Measurements from ENCODE around the gene COX15.
"Not testable (repeated sequence)": the region's sequence is repeated elsewhere in the genome, so short reads cannot be mapped to it uniquely, and the experiment has no call there.

COX15 gene

DNA sequence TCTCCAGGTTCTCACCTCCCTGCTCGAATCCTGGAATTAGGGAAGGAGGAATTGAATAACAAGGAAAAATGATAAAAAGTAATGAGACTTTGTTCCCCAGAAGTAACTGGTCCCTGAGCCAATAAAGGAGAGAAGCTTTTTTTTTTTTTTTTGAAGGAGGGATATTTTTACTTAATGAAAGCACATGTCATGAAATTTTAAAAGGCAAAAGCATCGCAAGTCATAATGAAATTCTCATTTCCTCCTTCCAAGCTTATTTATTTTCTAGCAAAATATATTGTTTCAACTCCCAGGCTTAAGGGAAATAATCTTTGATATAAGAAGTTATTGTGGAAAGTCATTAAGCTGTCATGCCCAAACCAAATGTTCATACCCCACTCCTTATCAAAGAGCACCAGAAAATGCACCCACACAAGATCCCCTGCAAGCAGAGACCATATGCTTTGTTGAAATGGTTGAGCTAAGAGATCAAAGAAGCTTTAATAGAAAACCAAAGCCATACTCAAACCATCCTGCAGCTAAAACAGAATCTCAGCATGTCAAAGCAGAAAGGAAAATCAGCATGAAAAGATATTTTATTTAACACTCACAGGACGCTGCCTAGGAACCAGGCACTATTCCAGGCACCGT lies 33.9 kb upstream of the COX15 start:
- Histone ChIP-seq H3K4me3 (ENCODE audit: low read depth in 1 of 2, low read length in 2 of 2) (no peak overlapping the region), H3K36me3 (ENCODE audit: control insufficient read depth in 1 of 2, insufficient read depth in 2 of 2, low read length in 2 of 2) (peaks cover 0 to under 1% of the 10 kb centered on the region in 2 donors), H3K9me3 (ENCODE audit: control insufficient read depth in 1 of 2, low read length in 2 of 2) (no peaks in the 10 kb centered on the region), H3K27me3 (ENCODE audit: control insufficient read depth in 1 of 2, insufficient read depth in 2 of 2, low read length in 2 of 2) (no peaks in the 10 kb centered on the region), H3K9ac (ENCODE audit: low read depth in 1 of 2, low read length in 2 of 2) (no peak overlapping the region), H3K4me1 (ENCODE audit: control insufficient read depth in 1 of 2, insufficient read depth in 2 of 2, low read length in 2 of 2) (peaks cover 8 to 12% of the 10 kb centered on the region in 2 donors), H3K27ac (ENCODE audit: low read depth, low read length) (no peak overlapping the region)

DNA sequence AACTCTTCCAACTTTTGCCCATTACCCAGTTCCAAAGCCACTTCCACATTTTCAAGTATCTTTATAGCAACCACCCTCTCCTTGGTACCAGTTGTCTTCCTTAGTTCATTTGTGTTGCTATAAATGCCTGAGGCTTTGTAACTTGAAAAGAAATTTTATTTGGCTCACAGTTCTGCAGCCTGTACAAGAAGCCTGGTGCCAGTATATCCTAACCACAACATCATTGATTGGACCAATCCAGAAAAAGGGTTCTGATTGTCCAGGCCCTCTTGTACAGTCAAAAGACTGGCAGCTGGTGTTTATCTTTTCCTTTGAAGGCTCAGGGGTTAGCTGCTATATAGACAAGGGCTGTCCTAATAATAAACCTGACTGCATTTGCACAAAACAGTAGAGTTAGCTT lies 29.4 kb upstream of the COX15 start:
- H3K4me3 ChIP-seq (ENCODE audit: low read depth in 1 of 2, low read length in 2 of 2), result no peak overlapping the region
- no peak overlapping the region for H3K27ac ChIP-seq (ENCODE audit: low read depth, low read length)
- no peak overlapping the region for H3K9ac ChIP-seq (ENCODE audit: low read depth in 1 of 2, low read length in 2 of 2)
- peaks cover 14 to 35% of the 10 kb centered on the region in 2 donors for H3K36me3 ChIP-seq (ENCODE audit: control insufficient read depth in 1 of 2, insufficient read depth in 2 of 2, low read length in 2 of 2)
- no peaks in the 10 kb centered on the region for H3K9me3 ChIP-seq (ENCODE audit: control insufficient read depth in 1 of 2, low read length in 2 of 2)
- no peaks in the 10 kb centered on the region for H3K27me3 ChIP-seq (ENCODE audit: control insufficient read depth in 1 of 2, insufficient read depth in 2 of 2, low read length in 2 of 2)
- no peaks in the 10 kb centered on the region for H3K4me1 ChIP-seq (ENCODE audit: control insufficient read depth in 1 of 2, insufficient read depth in 2 of 2, low read length in 2 of 2)

DNA sequence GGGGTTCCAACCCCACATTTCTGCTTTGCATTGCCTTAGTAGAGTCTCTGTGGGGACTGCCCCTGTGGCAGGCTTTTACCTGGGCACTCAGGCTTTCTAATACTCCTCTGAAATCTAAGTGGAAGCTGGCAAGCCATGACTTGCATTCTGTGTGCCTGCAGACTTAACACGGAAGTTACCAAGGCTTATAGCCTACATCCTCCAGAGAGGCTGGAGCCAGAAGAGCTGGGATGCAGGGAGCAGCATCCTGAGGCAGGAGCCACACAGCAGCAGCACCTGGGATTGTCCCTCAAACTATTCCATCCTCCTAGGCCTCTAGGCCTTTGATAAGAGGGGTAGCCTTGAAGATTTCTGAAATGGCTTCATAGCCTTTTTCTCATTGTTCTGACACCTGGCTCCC lies 28.4 kb upstream of the COX15 start:
- H3K4me3 ChIP-seq (ENCODE audit: low read depth in 1 of 2, low read length in 2 of 2), result no peak overlapping the region
- H3K4me1 ChIP-seq (ENCODE audit: control insufficient read depth in 1 of 2, insufficient read depth in 2 of 2, low read length in 2 of 2), result no peaks in the 10 kb centered on the region
- H3K27me3 ChIP-seq (ENCODE audit: control insufficient read depth in 1 of 2, insufficient read depth in 2 of 2, low read length in 2 of 2), result no peaks in the 10 kb centered on the region
- H3K36me3 ChIP-seq (ENCODE audit: control insufficient read depth in 1 of 2, insufficient read depth in 2 of 2, low read length in 2 of 2), result peaks cover 24 to 46% of the 10 kb centered on the region in 2 donors
- no peak overlapping the region for H3K27ac ChIP-seq (ENCODE audit: low read depth, low read length)
- no peak overlapping the region for H3K9ac ChIP-seq (ENCODE audit: low read depth in 1 of 2, low read length in 2 of 2)
- H3K9me3 ChIP-seq (ENCODE audit: control insufficient read depth in 1 of 2, low read length in 2 of 2), result no peaks in the 10 kb centered on the region

DNA sequence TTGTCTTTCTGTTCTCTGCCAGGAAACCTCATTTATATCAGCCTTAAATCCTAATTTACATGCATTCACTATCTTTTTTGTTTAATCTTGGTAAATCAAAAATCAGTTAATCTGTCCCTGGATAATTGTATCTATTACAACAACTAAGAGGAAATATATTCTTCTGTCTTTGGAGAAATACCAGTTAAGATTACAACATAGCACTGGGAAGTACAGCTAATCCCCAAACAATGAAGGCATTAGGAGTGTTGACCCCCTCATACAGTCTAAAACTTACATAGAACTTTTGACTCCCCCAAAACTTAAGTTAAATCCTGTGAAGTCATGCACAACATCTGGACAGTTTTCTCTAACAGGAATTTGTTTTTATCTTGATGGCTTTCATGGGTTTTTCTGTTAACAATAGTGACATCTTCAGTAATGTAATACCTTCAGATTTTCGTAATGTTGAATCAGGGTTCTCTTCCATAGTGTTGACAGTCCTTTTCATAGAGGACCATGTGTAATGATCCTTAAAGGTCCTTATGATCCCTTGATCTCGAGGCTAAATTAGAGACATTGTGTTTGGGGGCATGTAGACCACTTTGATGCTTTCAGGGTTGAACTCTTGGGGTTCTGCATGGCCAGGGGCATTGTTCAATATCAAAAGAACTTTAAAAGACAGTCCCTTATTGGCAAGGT lies 26.4 kb upstream of the COX15 start:
- H3K9me3 ChIP-seq (ENCODE audit: control insufficient read depth in 1 of 2, low read length in 2 of 2), result no peaks in the 10 kb centered on the region
- H3K27ac ChIP-seq (ENCODE audit: low read depth, low read length), result no peak overlapping the region
- peaks cover 24 to 57% of the 10 kb centered on the region in 2 donors for H3K36me3 ChIP-seq (ENCODE audit: control insufficient read depth in 1 of 2, insufficient read depth in 2 of 2, low read length in 2 of 2)

DNA sequence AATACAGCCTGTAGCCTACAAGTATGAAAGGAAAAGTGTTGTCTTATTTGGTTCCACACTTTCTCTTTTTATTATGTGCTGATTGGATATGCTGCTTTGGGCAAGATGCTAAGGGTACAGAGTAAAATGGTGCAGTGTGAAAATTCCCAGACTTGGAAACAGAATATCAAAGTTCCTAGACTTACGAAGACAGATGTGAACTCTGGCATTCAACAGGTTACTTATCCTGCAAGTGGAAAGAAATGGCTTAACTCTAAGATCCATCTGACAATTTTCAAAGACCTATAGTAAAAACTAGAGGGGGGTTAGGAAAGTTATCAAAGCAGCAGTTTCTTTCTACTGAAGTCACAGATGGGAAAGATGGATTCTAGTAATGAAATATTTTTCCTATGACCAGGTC lies 24.2 kb upstream of the COX15 start:
- Histone ChIP-seq H3K36me3 (ENCODE audit: control insufficient read depth in 1 of 2, insufficient read depth in 2 of 2, low read length in 2 of 2) (peaks cover 30 to 63% of the 10 kb centered on the region in 2 donors), H3K9me3 (ENCODE audit: control insufficient read depth in 1 of 2, low read length in 2 of 2) (no peaks in the 10 kb centered on the region), H3K27ac (ENCODE audit: low read depth, low read length) (no peak overlapping the region), H3K4me3 (ENCODE audit: low read depth in 1 of 2, low read length in 2 of 2) (no peak overlapping the region), H3K27me3 (ENCODE audit: control insufficient read depth in 1 of 2, insufficient read depth in 2 of 2, low read length in 2 of 2) (no peaks in the 10 kb centered on the region), H3K4me1 (ENCODE audit: control insufficient read depth in 1 of 2, insufficient read depth in 2 of 2, low read length in 2 of 2) (peaks cover 0 to 5% of the 10 kb centered on the region in 2 donors), H3K9ac (ENCODE audit: low read depth in 1 of 2, low read length in 2 of 2) (no peak overlapping the region)

More for the DNA sequence above, 26.4 kb upstream of the COX15 start:
- H3K4me1 ChIP-seq (ENCODE audit: control insufficient read depth in 1 of 2, insufficient read depth in 2 of 2, low read length in 2 of 2), result peaks cover 0 to 5% of the 10 kb centered on the region in 2 donors
- H3K9ac ChIP-seq (ENCODE audit: low read depth in 1 of 2, low read length in 2 of 2), result no peak overlapping the region
- no peaks in the 10 kb centered on the region for H3K27me3 ChIP-seq (ENCODE audit: control insufficient read depth in 1 of 2, insufficient read depth in 2 of 2, low read length in 2 of 2)
- no peak overlapping the region for H3K4me3 ChIP-seq (ENCODE audit: low read depth in 1 of 2, low read length in 2 of 2)

DNA sequence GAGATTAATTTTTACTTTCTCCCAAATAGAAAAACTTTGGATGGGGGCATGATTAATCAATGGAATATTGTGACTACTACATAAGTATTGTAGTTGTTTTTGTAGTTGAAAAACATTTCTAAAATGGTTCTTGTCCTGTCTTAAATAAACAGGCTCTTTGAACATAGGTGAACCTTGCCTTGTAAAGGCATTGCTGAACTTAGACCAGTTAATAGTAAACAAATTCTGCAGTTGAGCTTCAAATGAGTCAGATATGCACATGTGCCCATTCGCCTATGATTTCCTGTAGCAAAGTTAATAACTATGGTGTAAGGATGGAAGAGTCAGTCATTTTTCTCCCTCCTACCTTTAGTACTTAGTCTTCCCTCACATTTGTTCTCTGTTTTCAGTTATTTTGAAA lies 22.7 kb upstream of the COX15 start:
- Histone ChIP-seq H3K27me3 (ENCODE audit: control insufficient read depth in 1 of 2, insufficient read depth in 2 of 2, low read length in 2 of 2) (no peaks in the 10 kb centered on the region), H3K27ac (ENCODE audit: low read depth, low read length) (no peak overlapping the region), H3K4me1 (ENCODE audit: control insufficient read depth in 1 of 2, insufficient read depth in 2 of 2, low read length in 2 of 2) (peaks cover 0 to 5% of the 10 kb centered on the region in 2 donors), H3K36me3 (ENCODE audit: control insufficient read depth in 1 of 2, insufficient read depth in 2 of 2, low read length in 2 of 2) (peaks cover 25 to 55% of the 10 kb centered on the region in 2 donors), H3K9me3 (ENCODE audit: control insufficient read depth in 1 of 2, low read length in 2 of 2) (no peaks in the 10 kb centered on the region), H3K9ac (ENCODE audit: low read depth in 1 of 2, low read length in 2 of 2) (no peak overlapping the region), H3K4me3 (ENCODE audit: low read depth in 1 of 2, low read length in 2 of 2) (no peak overlapping the region)

DNA sequence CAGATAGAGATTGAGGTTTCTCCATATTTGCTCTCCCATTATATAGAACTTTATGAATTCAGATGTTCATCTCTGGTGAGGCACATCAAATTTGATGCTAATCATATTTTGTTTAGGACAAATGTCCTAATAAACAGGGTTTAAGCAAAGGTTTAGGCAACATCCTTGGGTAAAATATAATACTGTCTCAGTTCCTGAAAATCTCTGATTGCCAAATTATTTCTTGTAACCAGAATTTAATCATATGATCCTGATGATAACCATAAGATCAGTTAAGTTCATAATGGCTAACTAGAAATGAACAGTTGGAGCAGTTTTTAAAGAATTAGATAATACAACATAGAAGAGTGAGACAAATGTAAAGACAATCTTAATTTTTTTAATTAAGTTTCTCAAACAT lies 18.7 kb upstream of the COX15 start:
- H3K36me3 ChIP-seq (ENCODE audit: control insufficient read depth in 1 of 2, insufficient read depth in 2 of 2, low read length in 2 of 2), result peaks cover 24 to 56% of the 10 kb centered on the region in 2 donors
- H3K9me3 ChIP-seq (ENCODE audit: control insufficient read depth in 1 of 2, low read length in 2 of 2), result no peaks in the 10 kb centered on the region
- no peak overlapping the region for H3K27ac ChIP-seq (ENCODE audit: low read depth, low read length)
- no peaks in the 10 kb centered on the region for H3K27me3 ChIP-seq (ENCODE audit: control insufficient read depth in 1 of 2, insufficient read depth in 2 of 2, low read length in 2 of 2)
- H3K4me1 ChIP-seq (ENCODE audit: control insufficient read depth in 1 of 2, insufficient read depth in 2 of 2, low read length in 2 of 2), result peaks cover 0 to 5% of the 10 kb centered on the region in 2 donors
- no peak overlapping the region for H3K4me3 ChIP-seq (ENCODE audit: low read depth in 1 of 2, low read length in 2 of 2)
- no peak overlapping the region for H3K9ac ChIP-seq (ENCODE audit: low read depth in 1 of 2, low read length in 2 of 2)

DNA sequence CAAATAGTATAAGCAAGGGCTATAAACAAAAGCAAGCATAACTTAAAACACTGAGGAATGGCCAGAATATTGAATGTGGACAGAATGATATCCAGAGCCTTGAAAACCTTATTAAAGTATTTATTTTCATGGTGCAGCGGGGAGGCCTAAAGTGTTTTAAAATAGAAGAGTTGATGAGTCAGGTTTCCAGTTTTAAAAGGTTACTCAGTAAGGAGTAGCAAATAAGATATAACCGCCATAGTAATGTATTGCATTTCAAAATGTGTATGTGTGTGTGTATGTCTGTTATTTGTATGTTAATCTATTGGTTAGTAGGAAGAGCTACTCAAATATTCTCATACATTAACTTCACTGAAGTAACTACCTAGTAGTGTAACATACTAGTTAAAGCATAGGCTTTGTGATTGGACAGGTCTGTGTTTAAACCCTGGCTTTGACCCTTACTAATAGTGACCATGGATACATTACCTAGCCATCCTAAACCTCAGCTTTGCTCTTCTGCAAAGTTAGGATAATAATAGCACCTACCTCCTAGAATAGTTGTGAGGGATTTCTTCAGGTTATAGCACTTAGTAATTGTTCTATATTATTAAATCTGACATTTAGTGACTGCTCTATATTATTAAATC lies 17.0 kb upstream of the COX15 start:
- no peak overlapping the region for H3K4me3 ChIP-seq (ENCODE audit: low read depth in 1 of 2, low read length in 2 of 2)
- no peaks in the 10 kb centered on the region for H3K9me3 ChIP-seq (ENCODE audit: control insufficient read depth in 1 of 2, low read length in 2 of 2)
- H3K36me3 ChIP-seq (ENCODE audit: control insufficient read depth in 1 of 2, insufficient read depth in 2 of 2, low read length in 2 of 2), result peaks cover 26 to 56% of the 10 kb centered on the region in 2 donors
- no peaks in the 10 kb centered on the region for H3K27me3 ChIP-seq (ENCODE audit: control insufficient read depth in 1 of 2, insufficient read depth in 2 of 2, low read length in 2 of 2)
- H3K4me1 ChIP-seq (ENCODE audit: control insufficient read depth in 1 of 2, insufficient read depth in 2 of 2, low read length in 2 of 2), result no peaks in the 10 kb centered on the region
- H3K9ac ChIP-seq (ENCODE audit: low read depth in 1 of 2, low read length in 2 of 2), result no peak overlapping the region
- H3K27ac ChIP-seq (ENCODE audit: low read depth, low read length), result no peak overlapping the region

DNA sequence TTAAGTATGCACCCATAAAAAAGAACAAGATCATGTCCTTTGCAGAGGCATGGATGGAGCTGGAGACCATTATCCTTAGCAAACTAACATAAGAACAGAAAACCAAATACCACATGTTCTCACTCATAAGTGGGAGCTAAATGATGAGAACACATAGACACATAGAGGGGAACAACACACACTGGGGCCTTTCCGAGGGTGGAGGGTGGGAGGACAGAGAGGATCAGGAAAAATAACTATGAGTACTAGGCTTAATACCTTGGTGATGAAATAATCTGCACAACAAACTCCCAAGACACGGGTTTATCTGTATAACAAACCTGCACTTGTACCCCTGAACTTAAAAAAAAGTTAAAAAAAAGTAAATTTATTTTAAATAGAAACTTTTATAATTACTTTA lies 14.2 kb upstream of the COX15 start:
- not testable (repeated sequence) for H3K9ac ChIP-seq (ENCODE audit: low read depth in 1 of 2, low read length in 2 of 2); H3K27me3 ChIP-seq (ENCODE audit: control insufficient read depth in 1 of 2, insufficient read depth in 2 of 2, low read length in 2 of 2); H3K9me3 ChIP-seq (ENCODE audit: control insufficient read depth in 1 of 2, low read length in 2 of 2); H3K27ac ChIP-seq (ENCODE audit: low read depth, low read length); H3K4me3 ChIP-seq (ENCODE audit: low read depth in 1 of 2, low read length in 2 of 2); H3K4me1 ChIP-seq (ENCODE audit: control insufficient read depth in 1 of 2, insufficient read depth in 2 of 2, low read length in 2 of 2)
- peaks cover 33 to 75% of the 10 kb centered on the region in 2 donors for H3K36me3 ChIP-seq (ENCODE audit: control insufficient read depth in 1 of 2, insufficient read depth in 2 of 2, low read length in 2 of 2)

DNA sequence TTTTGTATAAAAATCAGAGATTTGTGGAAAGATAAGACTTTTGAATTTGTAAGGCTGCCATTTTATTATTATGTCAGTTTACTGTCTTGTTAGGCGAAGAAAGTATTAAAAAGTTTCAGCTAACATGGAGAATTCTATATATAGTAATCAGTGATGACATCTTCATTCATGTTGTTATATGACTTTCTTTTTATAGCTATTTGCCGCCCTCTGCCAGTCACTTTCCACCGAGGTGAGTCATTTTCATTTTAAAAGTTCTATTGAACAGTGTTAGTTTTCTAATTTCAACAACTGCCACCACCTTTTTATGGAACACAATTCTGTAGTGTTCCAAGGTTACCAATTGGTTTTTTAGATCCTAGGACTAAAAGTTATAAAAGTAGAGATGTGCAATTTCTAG lies 11.9 kb upstream of the COX15 start:
- Histone ChIP-seq H3K27me3 (ENCODE audit: control insufficient read depth in 1 of 2, insufficient read depth in 2 of 2, low read length in 2 of 2) (no peaks in the 10 kb centered on the region), H3K4me1 (ENCODE audit: control insufficient read depth in 1 of 2, insufficient read depth in 2 of 2, low read length in 2 of 2) (peaks cover 0 to 3% of the 10 kb centered on the region in 2 donors), H3K9ac (ENCODE audit: low read depth in 1 of 2, low read length in 2 of 2) (no peak overlapping the region), H3K27ac (ENCODE audit: low read depth, low read length) (no peak overlapping the region), H3K4me3 (ENCODE audit: low read depth in 1 of 2, low read length in 2 of 2) (no peak overlapping the region), H3K9me3 (ENCODE audit: control insufficient read depth in 1 of 2, low read length in 2 of 2) (peaks cover 0 to 13% of the 10 kb centered on the region in 2 donors), H3K36me3 (ENCODE audit: control insufficient read depth in 1 of 2, insufficient read depth in 2 of 2, low read length in 2 of 2) (peaks cover 49 to 87% of the 10 kb centered on the region in 2 donors)
